MCF 10A (cell line): ENCODE results near the gene VNN1. TPM values are rescaled to one million over a fixed set of nuclear protein-coding genes. Genes with fewer than 3 reads are reported as not detected.
A peak's percentile ranks its signal among the peaks of the same experiment; 100 is the strongest.

ENCODE experiments used
- BruUV-seq: library from RNA; stranded (reverse); fragments of 400-500 nt; replicated peaks from 2 replicates; lab custom pipeline; 2021; lab: Mats Ljungman, UMichigan
- CTCF ChIA-PET: fragments of 300-600 bp; sonication (Branson Sonifier 250); formaldehyde crosslinking; extraction: SDS; loops from one replicate; lab custom pipeline; 2021; ENCODE audit warnings: antibody characterized with exemption, inconsistent platforms; lab: Yijun Ruan, JAX
- POLR2A ChIA-PET: fragments of 300-600, 350-650 bp; sonication (Branson Sonifier 250); formaldehyde crosslinking; extraction: SDS; loops from one replicate; lab custom pipeline; 2020; ENCODE audit warnings: antibody characterized with exemption, inconsistent platforms; lab: Yijun Ruan, JAX
- DNase-seq: peaks from one replicate; pipeline ENCODE4 v3.0.0-alpha.2; 2018; ENCODE audit not compliant: unreplicated experiment
- H3K27ac Mint-ChIP-seq: one replicate; pipeline ENCODE4 v1.8.0; 2022; ENCODE audit warnings: mild to moderate bottlenecking, low read depth, mixed read lengths; ENCODE audit not compliant: unreplicated experiment
- H3K27me3 Mint-ChIP-seq: one replicate; pipeline ENCODE4 v1.8.0; 2022; ENCODE audit warnings: mixed read lengths; ENCODE audit not compliant: insufficient read depth, unreplicated experiment
- H3K36me3 Mint-ChIP-seq: one replicate; pipeline ENCODE4 v1.8.0; 2022; ENCODE audit warnings: mild to moderate bottlenecking, moderate library complexity, mixed read lengths; ENCODE audit not compliant: insufficient read depth, unreplicated experiment
- H3K4me1 Mint-ChIP-seq: one replicate; pipeline ENCODE4 v1.8.0; 2022; ENCODE audit warnings: mixed read lengths; ENCODE audit not compliant: insufficient read depth, unreplicated experiment
- H3K4me3 Mint-ChIP-seq: one replicate; pipeline ENCODE4 v1.8.0; 2022; ENCODE audit warnings: mild to moderate bottlenecking, moderate library complexity, mixed read lengths; ENCODE audit not compliant: unreplicated experiment
- H3K9me3 Mint-ChIP-seq: one replicate; pipeline ENCODE4 v1.8.0; 2022; ENCODE audit warnings: mixed read lengths; ENCODE audit not compliant: unreplicated experiment
- intact Hi-C: fragments of 100-400 bp; cut with micrococcal nuclease; formaldehyde crosslinking; loops from 2 replicates; pipeline ENCODE4 v1.14.1; 2022
- total RNA-seq: library from RNA; stranded (reverse); gene quantifications from 2 replicates; pipeline ENCODE4 v1.2.3, GENCODE V29; 2022
- TF ChIP-seq, protein P1 (sequence below): fragments of 200-600 bp; IDR thresholded peaks from one replicate; pipeline ENCODE4 v1.8.0; 2022; ENCODE audit warnings: antibody characterized with exemption, mild to moderate bottlenecking; ENCODE audit not compliant: unreplicated experiment

Gene VNN1
- total RNA-seq, 1 experiment from 2014 or later = 3.5 TPM

DNA sequence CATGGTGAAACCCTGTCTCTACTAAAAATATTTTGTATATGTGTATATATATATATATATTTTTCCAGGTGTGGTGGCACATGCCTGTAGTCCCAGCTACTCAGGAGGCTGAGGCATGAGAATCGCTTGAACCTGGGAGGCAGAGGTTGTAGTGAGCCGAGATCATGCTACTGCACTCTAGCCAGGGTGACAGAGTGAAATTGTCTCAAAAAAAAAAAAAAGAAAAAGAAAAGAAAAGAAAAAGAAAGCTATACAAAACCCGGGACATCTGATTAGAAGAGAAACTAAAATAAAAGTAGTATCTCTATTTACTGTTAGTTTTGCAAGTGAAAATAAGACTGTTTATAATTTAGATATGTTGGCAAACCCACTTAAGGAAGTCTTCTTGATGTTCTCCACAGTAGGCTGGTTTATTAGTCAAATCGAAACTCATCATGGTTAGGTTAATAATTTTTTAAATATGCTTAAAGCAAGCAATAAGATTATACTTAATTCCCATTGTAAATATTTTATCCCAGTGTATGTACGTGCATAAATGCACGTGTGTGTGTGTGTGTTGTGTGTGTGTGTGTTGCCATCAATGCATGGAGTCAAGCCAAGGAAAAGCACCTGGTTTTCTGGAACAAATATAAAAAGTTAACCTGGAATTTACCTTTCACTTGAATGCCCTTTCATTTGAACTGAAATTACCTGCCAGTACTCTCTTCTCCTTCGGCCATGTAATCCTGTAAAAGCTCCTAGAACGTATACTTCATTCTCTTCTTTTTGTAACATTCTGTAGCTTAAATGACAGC is 36.8 kb upstream of the VNN1 start:
- POLR2A ChIA-PET = interaction anchor here (0.6 kb wide), 2 partner anchors 12 to 20 kb away, joined by 3 read pairs; no protein-coding TSS in a partner anchor
- intact Hi-C loops = no loop called here
- H3K4me3 Mint-ChIP-seq = no peak overlapping the region
- H3K4me1 Mint-ChIP-seq = peaks cover 14% of the 10 kb centered on the region
- no peaks in the 10 kb centered on the region for H3K27me3 Mint-ChIP-seq
- CTCF ChIA-PET = interaction anchor here (0.7 kb wide), 2 partner anchors 9 to 58 kb away, joined by 3 to 7 read pairs; no protein-coding TSS in a partner anchor
- DNase-seq = no peak
- TF ChIP-seq, protein P1, sequence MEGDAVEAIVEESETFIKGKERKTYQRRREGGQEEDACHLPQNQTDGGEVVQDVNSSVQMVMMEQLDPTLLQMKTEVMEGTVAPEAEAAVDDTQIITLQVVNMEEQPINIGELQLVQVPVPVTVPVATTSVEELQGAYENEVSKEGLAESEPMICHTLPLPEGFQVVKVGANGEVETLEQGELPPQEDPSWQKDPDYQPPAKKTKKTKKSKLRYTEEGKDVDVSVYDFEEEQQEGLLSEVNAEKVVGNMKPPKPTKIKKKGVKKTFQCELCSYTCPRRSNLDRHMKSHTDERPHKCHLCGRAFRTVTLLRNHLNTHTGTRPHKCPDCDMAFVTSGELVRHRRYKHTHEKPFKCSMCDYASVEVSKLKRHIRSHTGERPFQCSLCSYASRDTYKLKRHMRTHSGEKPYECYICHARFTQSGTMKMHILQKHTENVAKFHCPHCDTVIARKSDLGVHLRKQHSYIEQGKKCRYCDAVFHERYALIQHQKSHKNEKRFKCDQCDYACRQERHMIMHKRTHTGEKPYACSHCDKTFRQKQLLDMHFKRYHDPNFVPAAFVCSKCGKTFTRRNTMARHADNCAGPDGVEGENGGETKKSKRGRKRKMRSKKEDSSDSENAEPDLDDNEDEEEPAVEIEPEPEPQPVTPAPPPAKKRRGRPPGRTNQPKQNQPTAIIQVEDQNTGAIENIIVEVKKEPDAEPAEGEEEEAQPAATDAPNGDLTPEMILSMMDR = no peak
- H3K9me3 Mint-ChIP-seq = no peaks in the 10 kb centered on the region
- no TSS peak for BruUV-seq
- no peak overlapping the region for H3K27ac Mint-ChIP-seq
- H3K36me3 Mint-ChIP-seq = no peaks in the 10 kb centered on the region

DNA sequence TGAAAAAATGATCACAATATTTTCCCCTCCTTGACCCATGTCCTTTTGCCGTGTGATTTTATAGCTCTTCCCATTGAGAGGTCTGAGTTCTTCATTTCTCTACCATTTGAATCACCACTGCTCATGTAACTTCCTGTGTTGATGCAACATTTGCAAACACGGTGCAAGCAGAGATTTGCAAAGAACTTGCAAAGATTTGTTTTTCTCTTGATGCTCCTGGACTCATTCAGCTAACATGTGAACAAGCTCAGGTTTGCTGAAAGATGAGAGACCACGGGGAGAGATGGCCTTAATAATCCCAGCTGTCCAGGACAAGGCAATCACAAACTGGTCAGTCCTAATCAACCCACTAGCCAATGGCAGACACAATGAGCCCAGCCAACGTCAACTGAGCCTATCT is 35.3 kb upstream of the VNN1 start:
- H3K27ac Mint-ChIP-seq = peak overlapping the region; percentile 61
- POLR2A ChIA-PET = interaction anchor here (0.7 to 2.2 kb wide), 8 partner anchors 10 to 65 kb away, joined by 3 to 10 read pairs (median 3); partner anchors contain the start of gene RPS12
- CTCF ChIA-PET = interaction anchor here (0.7 to 1.5 kb wide), 8 partner anchors 8 to 79 kb away, joined by 3 to 6 read pairs (median 4); partner anchors contain the start of genes SLC18B1 and VNN2
- intact Hi-C loops = no loop called here
- no peaks in the 10 kb centered on the region for H3K27me3 Mint-ChIP-seq
- no TSS peak for BruUV-seq
- H3K4me1 Mint-ChIP-seq = peaks cover 19% of the 10 kb centered on the region
- H3K36me3 Mint-ChIP-seq = no peaks in the 10 kb centered on the region
- H3K4me3 Mint-ChIP-seq = no peak overlapping the region
- no peaks in the 10 kb centered on the region for H3K9me3 Mint-ChIP-seq
- TF ChIP-seq, protein P1 = no peak
- peak; percentile 53 for DNase-seq

DNA sequence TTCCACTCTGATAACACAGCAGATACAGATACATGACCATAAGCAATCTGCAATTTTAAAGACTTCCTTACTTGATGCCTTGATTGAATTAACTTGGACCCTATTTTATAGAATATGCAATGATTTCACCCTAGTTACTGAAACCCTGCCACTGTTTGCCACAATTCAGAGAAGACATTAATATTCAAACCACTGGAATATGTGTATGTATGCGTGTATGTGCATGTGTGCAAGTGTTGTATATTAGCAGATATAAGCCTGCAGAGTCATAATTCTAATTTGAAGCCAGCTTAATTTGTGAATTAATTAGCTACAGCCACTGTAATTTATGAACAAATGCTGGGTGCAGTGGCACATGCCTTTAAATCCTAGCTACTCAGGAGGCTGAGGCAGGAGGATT is 34.6 kb upstream of the VNN1 start:
- peaks cover 19% of the 10 kb centered on the region for H3K4me1 Mint-ChIP-seq
- CTCF ChIA-PET = interaction anchor here (0.7 to 1.5 kb wide), 6 partner anchors 9 to 68 kb away, joined by 3 to 6 read pairs (median 4); partner anchors contain the start of genes SLC18B1 and VNN2
- no peak for DNase-seq
- no peak overlapping the region for H3K27ac Mint-ChIP-seq
- no peaks in the 10 kb centered on the region for H3K36me3 Mint-ChIP-seq
- no peaks in the 10 kb centered on the region for H3K27me3 Mint-ChIP-seq
- intact Hi-C loops = no loop called here
- TF ChIP-seq, protein P1 = no peak
- BruUV-seq = no TSS peak
- no peak overlapping the region for H3K4me3 Mint-ChIP-seq
- no peaks in the 10 kb centered on the region for H3K9me3 Mint-ChIP-seq
- POLR2A ChIA-PET = interaction anchor here (0.7 to 2.2 kb wide), 5 partner anchors 10 to 66 kb away, joined by 3 to 10 read pairs (median 3); partner anchors contain the start of gene RPS12

DNA sequence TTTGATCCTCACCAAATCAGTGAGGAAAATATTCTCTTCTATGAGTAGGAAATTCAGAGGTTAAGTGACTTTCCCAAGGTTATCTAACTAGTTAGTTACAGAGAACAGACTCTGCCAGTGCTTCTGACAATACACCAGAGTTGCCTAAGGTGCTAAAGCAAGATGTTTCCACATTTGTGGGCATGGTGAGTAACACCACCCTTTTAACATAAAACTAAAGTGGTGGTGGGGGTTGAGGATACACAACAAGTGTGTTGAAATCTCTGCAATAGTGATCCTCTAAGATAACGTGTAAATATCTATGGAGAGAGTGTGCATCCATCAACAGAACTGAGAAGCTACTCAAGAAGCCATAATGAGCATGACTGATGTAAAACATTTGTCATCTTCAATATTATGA is 32.2 kb upstream of the VNN1 start:
- H3K4me1 Mint-ChIP-seq = peaks cover 26% of the 10 kb centered on the region
- ChIA-PET CTCF (interaction anchor here (0.6 kb wide), 1 partner anchor 850 kb away, joined by 4 read pairs; no protein-coding TSS in a partner anchor), POLR2A (interaction anchor here (0.5 to 1.4 kb wide), 4 partner anchors 9 to 34 kb away, joined by 3 to 4 read pairs (median 4); no protein-coding TSS in a partner anchor)
- no peaks in the 10 kb centered on the region for H3K9me3 Mint-ChIP-seq
- no peaks in the 10 kb centered on the region for H3K27me3 Mint-ChIP-seq
- H3K36me3 Mint-ChIP-seq = no peaks in the 10 kb centered on the region
- TF ChIP-seq, protein P1 = no peak
- no peak overlapping the region for H3K4me3 Mint-ChIP-seq
- DNase-seq = peak; percentile 72
- no TSS peak for BruUV-seq
- H3K27ac Mint-ChIP-seq = peak overlapping the region; percentile 57
- intact Hi-C loops = no loop called here
